Stimulated activated CD4-positive, alpha-beta T cell treated with anti-CD3 and anti-CD28 coated beads, Interleukin-4, amount 100 ng/mL, for 24 hours (primary cell): ENCODE data around the gene SLC25A45.

ENCODE experiments used
- DNase-seq: peaks from one replicate; pipeline ENCODE4 v3.0.0-alpha.2; 2020

The SLC25A45 gene, protein sequence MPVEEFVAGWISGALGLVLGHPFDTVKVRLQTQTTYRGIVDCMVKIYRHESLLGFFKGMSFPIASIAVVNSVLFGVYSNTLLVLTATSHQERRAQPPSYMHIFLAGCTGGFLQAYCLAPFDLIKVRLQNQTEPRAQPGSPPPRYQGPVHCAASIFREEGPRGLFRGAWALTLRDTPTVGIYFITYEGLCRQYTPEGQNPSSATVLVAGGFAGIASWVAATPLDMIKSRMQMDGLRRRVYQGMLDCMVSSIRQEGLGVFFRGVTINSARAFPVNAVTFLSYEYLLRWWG

GRCh38 chr11:65382033-65382803, at the start of gene SLC25A45:
Gene SLC25A45 (minus strand): TSS chr11:65382646. CDS start chr11:65381951, 695 bp downstream.
- peak; percentile 94 for DNase-seq

DNA sequence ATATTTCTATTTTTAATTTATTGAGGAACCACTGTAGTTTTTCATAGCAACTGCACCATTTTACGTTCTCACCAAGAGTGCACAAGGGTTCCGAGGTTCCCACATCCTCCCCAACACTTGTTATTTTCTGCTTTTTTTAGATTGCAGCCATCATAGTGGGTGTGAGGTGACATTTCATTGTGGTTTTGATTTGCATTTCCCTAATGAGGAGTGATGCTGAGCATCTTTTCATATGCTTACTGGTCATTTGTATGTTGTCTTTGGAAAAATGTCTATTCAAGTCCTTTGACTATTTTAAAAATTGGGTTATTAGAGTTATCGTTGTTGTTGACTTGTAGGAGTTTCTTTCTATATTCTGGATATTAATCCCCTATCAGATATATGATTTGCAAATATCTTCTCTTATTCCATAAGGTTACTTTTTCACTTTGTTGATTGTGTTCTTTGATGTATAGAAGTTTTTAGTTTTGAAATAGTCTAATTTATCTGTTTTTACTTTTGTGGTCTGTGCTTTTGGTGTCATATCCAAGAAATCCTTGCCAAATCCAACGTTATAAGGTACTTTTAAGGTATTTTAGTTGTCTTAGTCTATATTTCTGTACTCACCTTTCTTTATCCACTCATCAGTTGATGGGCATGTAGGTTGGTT, 49.1 kb upstream of the SLC25A45 start:
- DNase-seq: no peak

- no peak for DNase-seq
Measured at GRCh38 chr11:65430406-65431217, 48.2 kb upstream of the SLC25A45 start.

- peak; percentile 46 for DNase-seq
Measured at GRCh38 chr11:65429724-65430405, 47.4 kb upstream of the SLC25A45 start.

DNA sequence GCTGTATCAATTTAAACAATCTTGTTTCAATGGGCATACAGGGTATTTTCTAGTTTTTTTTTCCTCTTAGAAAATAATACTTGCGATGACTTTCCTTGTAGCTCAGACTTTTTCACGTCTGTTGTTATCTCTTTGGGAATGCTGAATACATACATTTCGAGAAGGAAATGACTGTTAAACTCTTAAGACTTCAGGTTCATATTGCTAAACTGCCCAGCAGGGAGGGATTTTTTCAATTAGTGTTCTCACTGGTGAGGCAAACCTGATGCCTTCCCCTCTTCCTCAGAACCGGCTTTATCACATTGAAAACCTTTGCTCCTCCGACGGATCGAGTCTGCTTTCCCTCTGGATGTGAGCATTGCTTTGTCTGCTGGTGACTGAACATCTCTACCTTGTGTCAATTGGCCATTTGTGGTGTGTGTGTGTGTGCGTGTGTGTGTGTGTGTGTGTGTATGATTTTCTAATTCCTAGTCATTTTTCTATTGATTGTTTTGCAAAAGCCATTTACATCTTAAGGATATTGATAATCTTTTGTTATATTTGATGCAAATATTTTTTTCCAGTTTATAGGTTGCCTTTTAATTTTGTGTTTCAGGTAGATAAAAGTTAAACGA, 46.7 kb upstream of the SLC25A45 start:
- DNase-seq: no peak

DNA sequence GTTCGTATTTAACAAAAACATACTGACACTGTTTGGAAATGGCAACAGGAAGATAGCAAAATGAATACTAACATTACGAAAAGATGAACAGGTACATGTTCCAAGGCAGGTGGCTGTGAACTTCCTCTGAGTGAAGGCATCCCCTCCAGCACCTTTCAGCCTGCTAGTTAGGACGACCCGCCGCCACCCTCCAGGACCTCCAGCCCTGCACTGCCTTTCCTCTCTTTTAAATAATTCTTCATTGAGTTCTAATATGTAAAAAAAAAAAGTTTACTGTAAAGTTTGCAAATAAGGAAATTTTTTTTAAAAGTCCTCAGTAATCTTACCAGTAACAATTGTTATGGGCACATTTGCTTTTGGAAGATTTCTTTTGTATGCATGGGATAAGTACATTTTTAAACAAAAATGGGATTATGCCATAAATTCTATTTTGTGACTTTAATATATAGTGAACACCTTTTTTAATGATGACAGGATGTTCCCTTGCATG, 46.2 kb upstream of the SLC25A45 start:
- DNase-seq: no peak

GRCh38 chr11:65427691-65428577, 45.5 kb upstream of the SLC25A45 start:
- peak; percentile 57 for DNase-seq

DNA sequence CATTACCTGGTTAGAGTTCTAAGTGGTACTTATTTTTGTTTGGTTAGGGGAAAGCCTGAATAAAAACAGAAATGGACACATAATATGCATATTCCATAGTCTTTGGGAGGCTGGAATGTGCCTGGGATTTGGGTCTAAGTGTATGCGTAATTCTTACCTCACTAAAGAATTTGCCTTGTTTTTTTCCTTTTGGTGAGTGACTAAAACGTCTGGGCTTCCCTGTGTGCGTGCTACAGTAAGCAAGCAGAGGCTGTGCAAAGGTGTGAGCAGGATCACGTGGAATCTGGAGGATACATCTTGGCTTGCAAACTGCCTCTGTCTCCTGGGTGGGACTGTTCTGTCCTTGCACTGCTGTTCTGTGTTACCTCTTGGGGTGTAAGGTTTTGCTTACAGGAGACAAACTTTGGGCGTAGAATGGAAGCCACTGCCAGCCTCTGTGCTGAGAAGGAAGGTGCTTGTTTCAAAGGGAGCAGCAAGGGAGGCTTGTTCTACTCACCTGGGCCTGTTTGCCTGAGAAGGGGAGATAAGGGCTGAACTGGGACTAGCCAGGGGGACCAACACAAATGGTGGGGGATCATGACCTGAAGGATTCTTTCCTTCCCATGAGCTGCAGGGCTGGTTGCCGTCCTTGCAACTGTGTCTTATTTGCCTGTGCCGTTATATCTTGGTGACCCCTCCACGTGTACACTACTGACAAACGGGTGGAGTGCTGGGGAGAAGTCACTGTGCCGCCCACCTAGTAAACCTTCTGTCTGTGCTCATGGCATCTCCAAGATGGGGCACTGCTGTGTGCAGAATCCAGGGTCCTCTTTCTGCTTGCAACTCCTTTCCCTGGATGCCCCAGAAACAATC, 44.6 kb upstream of the SLC25A45 start:
- peak; percentile 50 for DNase-seq

DNA sequence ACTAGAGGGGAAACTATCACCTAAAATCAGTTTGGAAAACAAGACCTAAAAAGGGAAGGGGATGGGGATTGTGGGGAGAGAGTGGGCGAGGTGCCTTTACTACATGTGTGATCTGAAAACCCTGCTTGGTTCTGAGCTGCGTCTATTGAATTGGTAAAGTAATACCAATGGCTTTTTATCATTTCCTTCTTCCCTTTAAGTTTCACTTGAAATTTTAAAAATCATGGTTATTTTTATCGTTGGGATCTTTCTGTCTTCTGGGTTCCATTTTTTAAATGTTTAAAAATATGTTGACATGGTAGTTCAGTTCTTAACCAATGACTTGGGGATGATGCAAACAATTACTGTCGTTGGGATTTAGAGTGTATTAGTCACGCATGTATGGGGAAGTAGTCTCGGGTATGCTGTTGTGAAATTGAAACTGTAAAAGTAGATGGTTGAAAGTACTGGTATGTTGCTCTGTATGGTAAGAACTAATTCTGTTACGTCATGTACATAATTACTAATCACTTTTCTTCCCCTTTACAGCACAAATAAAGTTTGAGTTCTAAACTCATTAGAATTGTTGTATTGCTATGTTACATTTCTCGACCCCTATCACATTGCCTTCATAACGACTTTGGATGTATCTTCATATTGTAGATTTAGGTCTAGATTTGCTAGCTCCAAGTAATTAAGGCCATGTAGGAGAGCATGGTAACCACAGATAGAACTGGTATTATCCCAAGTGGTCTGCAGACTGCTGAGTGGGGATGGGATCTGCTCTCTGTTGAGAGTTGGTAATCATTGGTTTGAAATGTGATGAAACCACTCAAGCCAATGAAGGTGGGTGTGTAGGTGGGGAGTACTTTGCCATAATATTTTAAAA, 43.8 kb upstream of the SLC25A45 start:
- DNase-seq: peak; percentile 50

DNA sequence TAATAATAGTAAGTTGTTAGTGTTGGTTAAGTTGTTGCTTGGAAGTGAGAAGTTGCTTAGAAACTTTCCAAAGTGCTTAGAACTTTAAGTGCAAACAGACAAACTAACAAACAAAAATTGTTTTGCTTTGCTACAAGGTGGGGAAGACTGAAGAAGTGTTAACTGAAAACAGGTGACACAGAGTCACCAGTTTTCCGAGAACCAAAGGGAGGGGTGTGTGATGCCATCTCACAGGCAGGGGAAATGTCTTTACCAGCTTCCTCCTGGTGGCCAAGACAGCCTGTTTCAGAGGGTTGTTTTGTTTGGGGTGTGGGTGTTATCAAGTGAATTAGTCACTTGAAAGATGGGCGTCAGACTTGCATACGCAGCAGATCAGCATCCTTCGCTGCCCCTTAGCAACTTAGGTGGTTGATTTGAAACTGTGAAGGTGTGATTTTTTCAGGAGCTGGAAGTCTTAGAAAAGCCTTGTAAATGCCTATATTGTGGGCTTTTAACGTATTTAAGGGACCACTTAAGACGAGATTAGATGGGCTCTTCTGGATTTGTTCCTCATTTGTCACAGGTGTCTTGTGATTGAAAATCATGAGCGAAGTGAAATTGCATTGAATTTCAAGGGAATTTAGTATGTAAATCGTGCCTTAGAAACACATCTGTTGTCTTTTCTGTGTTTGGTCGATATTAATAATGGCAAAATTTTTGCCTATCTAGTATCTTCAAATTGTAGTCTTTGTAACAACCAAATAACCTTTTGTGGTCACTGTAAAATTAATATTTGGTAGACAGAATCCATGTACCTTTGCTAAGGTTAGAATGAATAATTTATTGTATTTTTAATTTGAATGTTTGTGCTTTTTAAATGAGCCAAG, 42.9 kb upstream of the SLC25A45 start:
- DNase-seq: peak; percentile 90

GRCh38 chr11:65424205-65425104, 42.0 kb upstream of the SLC25A45 start:
- peak; percentile 81 for DNase-seq

GRCh38 chr11:65423516-65424204, 41.2 kb upstream of the SLC25A45 start:
- DNase-seq: peak; percentile 38

DNA sequence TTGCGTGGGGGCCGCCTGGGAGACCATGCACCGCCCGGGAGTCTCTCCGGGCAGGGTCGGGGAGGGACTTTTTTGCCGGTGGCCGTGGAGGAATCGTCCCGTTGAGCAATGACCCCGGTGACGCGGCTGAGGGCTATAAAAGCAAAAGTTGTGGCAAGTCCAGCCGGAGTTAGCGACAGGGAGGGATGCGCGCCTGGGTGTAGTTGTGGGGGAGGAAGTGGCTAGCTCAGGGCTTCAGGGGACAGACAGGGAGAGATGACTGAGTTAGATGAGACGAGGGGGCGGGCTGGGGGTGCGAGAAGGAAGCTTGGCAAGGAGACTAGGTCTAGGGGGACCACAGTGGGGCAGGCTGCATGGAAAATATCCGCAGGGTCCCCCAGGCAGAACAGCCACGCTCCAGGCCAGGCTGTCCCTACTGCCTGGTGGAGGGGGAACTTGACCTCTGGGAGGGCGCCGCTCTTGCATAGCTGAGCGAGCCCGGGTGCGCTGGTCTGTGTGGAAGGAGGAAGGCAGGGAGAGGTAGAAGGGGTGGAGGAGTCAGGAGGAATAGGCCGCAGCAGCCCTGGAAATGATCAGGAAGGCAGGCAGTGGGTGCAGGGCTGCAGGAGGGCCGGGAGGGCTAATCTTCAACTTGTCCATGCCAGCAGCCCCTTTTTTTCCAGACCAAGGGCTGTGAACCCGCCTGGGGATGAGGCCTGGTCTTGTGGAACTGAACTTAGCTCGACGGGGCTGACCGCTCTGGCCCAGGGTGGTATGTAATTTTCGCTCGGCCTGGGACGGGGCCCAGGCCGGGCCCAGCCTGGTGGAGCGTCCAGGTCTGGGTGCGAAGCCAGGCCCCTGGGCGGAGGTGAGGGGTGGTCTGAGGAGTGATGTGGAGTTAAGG, 40.4 kb upstream of the SLC25A45 start, which contains the start of gene NEAT1:
Gene NEAT1 (plus strand): TSS at position 166 of the 883 bp plus-strand sequence.
- DNase-seq: peak; percentile 97

GRCh38 chr11:65421794-65422632, 39.6 kb upstream of the SLC25A45 start:
- DNase-seq: peak; percentile 95
